Fibroblast of lung (primary cell): ENCODE results near the gene KRTCAP2.

ENCODE experiments used
- EZH2 ChIP-seq: IDR thresholded peaks from 2 replicates; pipeline ENCODE4 v1.5.1; 2012; ENCODE audit warnings: low read length, control low read depth, mild to moderate bottlenecking; ENCODE audit errors: missing control alignments
- TF ChIP-seq, protein P1 (sequence below), 2 donors: IDR thresholded peaks in 1 of 2; conservative IDR thresholded peaks in 1 of 2; 1 replicate in 1 of 2; 2 replicates in 1 of 2; pipeline ENCODE4 v1.5.1; 2011 to 2012; ENCODE audit warnings: low read length in 2 of 2, control low read depth in 1 of 2, inconsistent platforms in 1 of 2, low read depth in 1 of 2, mild to moderate bottlenecking in 1 of 2

DNA sequence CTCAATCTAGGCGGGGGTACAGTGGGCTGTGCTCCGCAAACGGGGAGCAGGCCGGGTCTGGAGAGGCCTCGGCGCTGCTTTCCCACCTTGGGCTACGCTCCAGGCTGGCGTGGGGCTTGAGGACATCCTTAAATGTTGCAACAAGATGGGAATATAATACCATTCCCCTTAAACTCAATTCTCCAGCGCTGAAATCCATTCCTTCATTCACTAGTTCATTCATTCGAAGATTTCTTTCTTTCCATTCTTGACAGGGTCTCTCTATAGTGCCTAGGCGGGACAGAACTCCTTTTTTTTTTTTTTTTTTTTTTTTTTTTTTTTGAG lies 32.5 kb downstream of the KRTCAP2 start:
- TF ChIP-seq, protein P1, sequence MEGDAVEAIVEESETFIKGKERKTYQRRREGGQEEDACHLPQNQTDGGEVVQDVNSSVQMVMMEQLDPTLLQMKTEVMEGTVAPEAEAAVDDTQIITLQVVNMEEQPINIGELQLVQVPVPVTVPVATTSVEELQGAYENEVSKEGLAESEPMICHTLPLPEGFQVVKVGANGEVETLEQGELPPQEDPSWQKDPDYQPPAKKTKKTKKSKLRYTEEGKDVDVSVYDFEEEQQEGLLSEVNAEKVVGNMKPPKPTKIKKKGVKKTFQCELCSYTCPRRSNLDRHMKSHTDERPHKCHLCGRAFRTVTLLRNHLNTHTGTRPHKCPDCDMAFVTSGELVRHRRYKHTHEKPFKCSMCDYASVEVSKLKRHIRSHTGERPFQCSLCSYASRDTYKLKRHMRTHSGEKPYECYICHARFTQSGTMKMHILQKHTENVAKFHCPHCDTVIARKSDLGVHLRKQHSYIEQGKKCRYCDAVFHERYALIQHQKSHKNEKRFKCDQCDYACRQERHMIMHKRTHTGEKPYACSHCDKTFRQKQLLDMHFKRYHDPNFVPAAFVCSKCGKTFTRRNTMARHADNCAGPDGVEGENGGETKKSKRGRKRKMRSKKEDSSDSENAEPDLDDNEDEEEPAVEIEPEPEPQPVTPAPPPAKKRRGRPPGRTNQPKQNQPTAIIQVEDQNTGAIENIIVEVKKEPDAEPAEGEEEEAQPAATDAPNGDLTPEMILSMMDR (conservative IDR thresholded peaks at IDR 0.05 in 1 of 2, IDR thresholded peaks at IDR 0.05 in 1 of 2; ENCODE audit: low read depth in 1 of 2, low read length in 2 of 2), result no peak
- TF ChIP-seq EZH2, result no peak
